HepG2 (cell line): ENCODE results near the gene DAO. TPM values are rescaled to one million over a fixed set of nuclear protein-coding genes. Genes with fewer than 3 reads are reported as not detected.

Experiments used
- ARNT2 ChIP-seq: sonication (generic); formaldehyde crosslinking; IDR thresholded peaks from 2 replicates; pipeline ENCODE4 v1.8.0; 2022; ENCODE audit warnings: mild to moderate bottlenecking, low read depth, missing genetic modification reagents, moderate library complexity
- BHLHE40 ChIP-seq: IDR thresholded peaks from 2 replicates; pipeline ENCODE4 v1.6.1; 2011; ENCODE audit warnings: low read length, improper control_type of control experiment
- CHD4 ChIP-seq: fragments of 200-600 bp; sonication (generic); IDR thresholded peaks from 2 replicates; pipeline ENCODE4 v1.7.0; 2017; ENCODE audit warnings: mild to moderate bottlenecking, low read length, borderline replicate concordance
- ELF4 ChIP-seq: sonication (generic); formaldehyde crosslinking; IDR thresholded peaks from 2 replicates; pipeline ENCODE4 v1.5.0; 2020; ENCODE audit warnings: missing genetic modification reagents, mild to moderate bottlenecking, moderate library complexity, borderline replicate concordance
- EP300 ChIP-seq, 3 experiments: sonication (generic) in 1 of 3; formaldehyde crosslinking in 1 of 3; IDR thresholded peaks; 2 replicates each; pipeline versions ENCODE4 v1.5.1 to v1.6.1; 2011 to 2020; ENCODE audit warnings: low read depth in 2 of 3, low read length in 2 of 3, borderline replicate concordance in 1 of 3, improper control_type of control experiment in 1 of 3, mild to moderate bottlenecking in 1 of 3, missing genetic modification reagents in 1 of 3, moderate library complexity in 1 of 3
- FOXK1 ChIP-seq: sonication (generic); formaldehyde crosslinking; IDR thresholded peaks from 2 replicates; pipeline ENCODE4 v1.4.0; 2020; ENCODE audit warnings: low read depth, missing genetic modification reagents, borderline replicate concordance
- HNRNPL ChIP-seq: fragments of 200-400 bp; formaldehyde crosslinking; IDR thresholded peaks from 2 replicates; pipeline ENCODE4 v1.6.1; 2017; ENCODE audit warnings: mild to moderate bottlenecking, low read depth, low read length
- KDM2A ChIP-seq: sonication (generic); formaldehyde crosslinking; IDR thresholded peaks from 2 replicates; pipeline ENCODE4 v1.4.0; 2020; ENCODE audit warnings: low read depth, missing genetic modification reagents, borderline replicate concordance
- MIER2 ChIP-seq: IDR thresholded peaks from 2 replicates; pipeline ENCODE4 v1.6.1; 2016; ENCODE audit warnings: missing biosample characterization, missing genetic modification reagents
- MYC ChIP-seq: sonication (generic); formaldehyde crosslinking; IDR thresholded peaks from 2 replicates; pipeline ENCODE4 v1.9.0; 2021; ENCODE audit warnings: missing genetic modification reagents, borderline replicate concordance
- NFKBIZ ChIP-seq: IDR thresholded peaks from 2 replicates; pipeline ENCODE4 v1.6.1; 2018; ENCODE audit warnings: missing genetic modification reagents, missing compliant biosample characterization
- PAX8 ChIP-seq: sonication (generic); formaldehyde crosslinking; IDR thresholded peaks from 2 replicates; pipeline ENCODE4 v1.8.0; 2022; ENCODE audit warnings: mild to moderate bottlenecking, missing genetic modification reagents, borderline replicate concordance
- PLRG1 ChIP-seq: fragments of 450-650 bp; conservative IDR thresholded peaks from 2 replicates; pipeline ENCODE4 v1.6.1; 2016
- SMYD3 ChIP-seq: sonication (generic); formaldehyde crosslinking; IDR thresholded peaks from 2 replicates; pipeline ENCODE4 v1.8.1; 2023; ENCODE audit warnings: mild to moderate bottlenecking, missing genetic modification reagents
- SOX6 ChIP-seq, 2 experiments: fragments of 450-650 bp in 1 of 2; sonication (generic) in 1 of 2; formaldehyde crosslinking in 1 of 2; IDR thresholded peaks; 2 replicates each; pipeline versions ENCODE4 v1.4.0 to v1.6.1; 2017 to 2020; ENCODE audit warnings: antibody characterized with exemption in 1 of 2, mild to moderate bottlenecking in 1 of 2, missing genetic modification reagents in 1 of 2
- SRSF9 ChIP-seq: fragments of 200-400 bp; formaldehyde crosslinking; IDR thresholded peaks from 2 replicates; pipeline ENCODE4 v1.6.1; 2018; ENCODE audit warnings: borderline replicate concordance, mild to moderate bottlenecking, low read depth, low read length; ENCODE audit not compliant: insufficient read depth, poor library complexity, severe bottlenecking
- SSRP1 ChIP-seq: IDR thresholded peaks from 2 replicates; pipeline ENCODE4 v1.6.1; 2016; ENCODE audit warnings: control low read depth
- polyA plus RNA-seq, 8 experiments: library from polyadenylated mRNA; depleted of rRNA in 3 of 8; stranded (reverse) in 7 of 8; unstranded in 1 of 8; fragments of >200 nt; fragmentation: Illumina TruSeq in 4 of 8; extraction: Trizol in 4 of 8; gene quantifications; 2 replicates each; pipeline versions ENCODE4 v1.2.1 to v1.2.3, GENCODE V29; 2011 to 2016; ENCODE audit warnings: low read depth in 4 of 8, missing spikeins in 1 of 8, mixed read lengths in 1 of 8; ENCODE audit not compliant: insufficient read depth in 1 of 8
- total RNA-seq, 5 experiments: library from RNA; depleted of rRNA; stranded (reverse); fragments of >200 nt; fragmentation: Illumina TruSeq; extraction: Trizol; gene quantifications; 2 replicates each; pipeline ENCODE4 v1.2.3, GENCODE V29; 2016; ENCODE audit warnings: low read depth in 1 of 5
- TF ChIP-seq, protein P1 (sequence below): IDR thresholded peaks from 2 replicates; pipeline ENCODE4 v1.6.1; 2016; ENCODE audit warnings: missing biosample characterization, missing genetic modification reagents, low read depth
- TF ChIP-seq, protein P2 (sequence below): IDR thresholded peaks from 2 replicates; pipeline ENCODE4 v1.6.1; 2012; ENCODE audit warnings: low read length, improper control_type of control experiment
- TF ChIP-seq, protein P3 (sequence below): sonication (generic); formaldehyde crosslinking; IDR thresholded peaks from 2 replicates; pipeline ENCODE4 v1.4.0; 2020; ENCODE audit warnings: missing genetic modification reagents

The DAO gene
- total and polyA plus RNA-seq, 2 of the 13 experiments (the other 11 are each of a cell fraction or from before 2014, with no cell fraction given): 0.34 to 0.82 TPM

DNA sequence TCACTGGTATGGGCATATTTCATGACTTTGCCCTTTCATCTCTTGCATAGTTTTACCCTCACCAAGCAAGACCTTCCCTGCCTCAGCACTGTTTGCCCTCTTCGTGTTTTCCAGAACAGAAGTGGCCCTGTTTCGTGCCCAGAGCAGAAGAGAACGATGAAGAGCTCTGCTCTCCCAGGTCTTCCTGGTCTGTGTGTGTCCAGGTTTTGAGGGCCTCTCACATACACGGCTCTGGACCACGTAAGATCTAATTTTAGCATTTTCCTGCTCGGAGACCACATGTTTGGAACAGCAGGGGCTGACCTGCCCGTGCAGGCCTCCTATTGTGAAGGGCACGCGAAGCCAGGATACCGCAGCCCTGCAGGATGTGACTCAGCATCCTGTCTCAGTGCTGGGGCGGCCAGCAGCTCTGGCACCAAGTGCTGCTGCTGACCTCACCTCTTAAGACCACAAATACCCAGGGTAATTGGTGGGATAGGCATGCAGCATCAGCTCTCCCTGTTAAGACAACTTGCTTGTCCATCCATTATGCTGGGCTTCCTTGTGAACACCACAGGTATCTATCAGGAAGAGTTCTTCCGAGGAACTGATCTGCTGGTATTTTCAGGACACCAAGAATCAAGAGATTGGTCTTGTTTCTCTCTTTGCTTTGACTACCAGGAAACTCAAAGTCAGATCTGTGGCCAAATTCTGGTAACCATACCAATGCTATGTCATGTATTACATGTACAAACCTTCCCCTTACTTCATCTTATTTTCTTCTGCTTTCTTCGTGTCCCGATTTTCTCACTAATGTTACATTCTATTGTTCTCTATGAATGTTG, 41.5 kb upstream of the DAO start (continued):
- TF ChIP-seq, protein P1, sequence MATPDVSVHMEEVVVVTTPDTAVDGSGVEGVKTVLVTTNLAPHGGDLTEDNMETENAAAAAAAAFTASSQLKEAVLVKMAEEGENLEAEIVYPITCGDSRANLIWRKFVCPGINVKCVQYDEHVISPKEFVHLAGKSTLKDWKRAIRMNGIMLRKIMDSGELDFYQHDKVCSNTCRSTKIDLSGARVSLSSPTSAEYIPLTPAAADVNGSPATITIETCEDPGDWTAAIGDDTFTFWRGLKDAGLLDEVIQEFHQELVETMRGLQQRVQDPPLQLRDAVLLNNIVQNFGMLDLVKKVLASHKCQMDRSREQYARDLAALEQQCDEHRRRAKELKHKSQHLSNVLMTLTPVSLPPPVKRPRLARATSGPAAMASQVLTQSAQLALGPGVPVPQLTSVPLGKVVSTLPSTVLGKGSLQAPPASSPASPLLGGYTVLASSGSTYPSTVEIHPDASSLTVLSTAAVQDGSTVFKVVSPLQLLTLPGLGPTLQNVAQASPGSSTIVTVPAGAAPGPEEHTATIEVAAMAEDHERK (CRISPR knock-in tag): no peak
- peak; percentile 43; the same call in 1 of the 2 replicates for TF ChIP-seq KDM2A
- TF ChIP-seq FOXK1: no peak
- TF ChIP-seq, protein P2, sequence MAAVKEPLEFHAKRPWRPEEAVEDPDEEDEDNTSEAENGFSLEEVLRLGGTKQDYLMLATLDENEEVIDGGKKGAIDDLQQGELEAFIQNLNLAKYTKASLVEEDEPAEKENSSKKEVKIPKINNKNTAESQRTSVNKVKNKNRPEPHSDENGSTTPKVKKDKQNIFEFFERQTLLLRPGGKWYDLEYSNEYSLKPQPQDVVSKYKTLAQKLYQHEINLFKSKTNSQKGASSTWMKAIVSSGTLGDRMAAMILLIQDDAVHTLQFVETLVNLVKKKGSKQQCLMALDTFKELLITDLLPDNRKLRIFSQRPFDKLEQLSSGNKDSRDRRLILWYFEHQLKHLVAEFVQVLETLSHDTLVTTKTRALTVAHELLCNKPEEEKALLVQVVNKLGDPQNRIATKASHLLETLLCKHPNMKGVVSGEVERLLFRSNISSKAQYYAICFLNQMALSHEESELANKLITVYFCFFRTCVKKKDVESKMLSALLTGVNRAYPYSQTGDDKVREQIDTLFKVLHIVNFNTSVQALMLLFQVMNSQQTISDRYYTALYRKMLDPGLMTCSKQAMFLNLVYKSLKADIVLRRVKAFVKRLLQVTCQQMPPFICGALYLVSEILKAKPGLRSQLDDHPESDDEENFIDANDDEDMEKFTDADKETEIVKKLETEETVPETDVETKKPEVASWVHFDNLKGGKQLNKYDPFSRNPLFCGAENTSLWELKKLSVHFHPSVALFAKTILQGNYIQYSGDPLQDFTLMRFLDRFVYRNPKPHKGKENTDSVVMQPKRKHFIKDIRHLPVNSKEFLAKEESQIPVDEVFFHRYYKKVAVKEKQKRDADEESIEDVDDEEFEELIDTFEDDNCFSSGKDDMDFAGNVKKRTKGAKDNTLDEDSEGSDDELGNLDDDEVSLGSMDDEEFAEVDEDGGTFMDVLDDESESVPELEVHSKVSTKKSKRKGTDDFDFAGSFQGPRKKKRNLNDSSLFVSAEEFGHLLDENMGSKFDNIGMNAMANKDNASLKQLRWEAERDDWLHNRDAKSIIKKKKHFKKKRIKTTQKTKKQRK: no peak
- no peak for TF ChIP-seq ELF4 (CRISPR knock-in tag)
- TF ChIP-seq CHD4: no peak
- peak; percentile 50; the same call in 1 of the 2 replicates for TF ChIP-seq MYC (CRISPR knock-in tag)
- TF ChIP-seq NFKBIZ: peak; percentile 49; the same call in 1 of the 2 replicates
- TF ChIP-seq MIER2: no peak
- TF ChIP-seq BHLHE40: no peak
- no peak for TF ChIP-seq SRSF9
- TF ChIP-seq HNRNPL: no peak
- no peak for TF ChIP-seq PAX8 (CRISPR knock-in tag)
- TF ChIP-seq SSRP1: no peak
- no peak for TF ChIP-seq ARNT2
- no peak for TF ChIP-seq PLRG1
- no peak for TF ChIP-seq EP300 (IDR thresholded peaks at IDR 0.05; ENCODE audit: low read depth in 2 of 2, low read length in 2 of 2)
- peak; percentile 77 for TF ChIP-seq EP300 (CRISPR knock-in tag; IDR thresholded peaks at IDR 0.05; ENCODE audit: borderline replicate concordance)
- TF ChIP-seq, protein P3, sequence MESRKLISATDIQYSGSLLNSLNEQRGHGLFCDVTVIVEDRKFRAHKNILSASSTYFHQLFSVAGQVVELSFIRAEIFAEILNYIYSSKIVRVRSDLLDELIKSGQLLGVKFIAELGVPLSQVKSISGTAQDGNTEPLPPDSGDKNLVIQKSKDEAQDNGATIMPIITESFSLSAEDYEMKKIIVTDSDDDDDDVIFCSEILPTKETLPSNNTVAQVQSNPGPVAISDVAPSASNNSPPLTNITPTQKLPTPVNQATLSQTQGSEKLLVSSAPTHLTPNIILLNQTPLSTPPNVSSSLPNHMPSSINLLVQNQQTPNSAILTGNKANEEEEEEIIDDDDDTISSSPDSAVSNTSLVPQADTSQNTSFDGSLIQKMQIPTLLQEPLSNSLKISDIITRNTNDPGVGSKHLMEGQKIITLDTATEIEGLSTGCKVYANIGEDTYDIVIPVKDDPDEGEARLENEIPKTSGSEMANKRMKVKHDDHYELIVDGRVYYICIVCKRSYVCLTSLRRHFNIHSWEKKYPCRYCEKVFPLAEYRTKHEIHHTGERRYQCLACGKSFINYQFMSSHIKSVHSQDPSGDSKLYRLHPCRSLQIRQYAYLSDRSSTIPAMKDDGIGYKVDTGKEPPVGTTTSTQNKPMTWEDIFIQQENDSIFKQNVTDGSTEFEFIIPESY (CRISPR knock-in tag): peak; percentile 83
- no peak for TF ChIP-seq SOX6 (IDR thresholded peaks at IDR 0.05)
- 0 out of 2 replicates have a peak, but pooled peaks have one; percentile 10 for TF ChIP-seq SOX6 (CRISPR knock-in tag; IDR thresholded peaks at IDR 0.05)
- TF ChIP-seq SMYD3 (CRISPR knock-in tag): no peak
